ENCODE results near the gene ANAPC2. TPM values are rescaled to one million over a fixed set of nuclear protein-coding genes. Genes with fewer than 3 reads are reported as not detected.

The ANAPC2 gene
- total RNA-seq, 1 experiment from 2014 or later, result 16.8 TPM

DNA sequence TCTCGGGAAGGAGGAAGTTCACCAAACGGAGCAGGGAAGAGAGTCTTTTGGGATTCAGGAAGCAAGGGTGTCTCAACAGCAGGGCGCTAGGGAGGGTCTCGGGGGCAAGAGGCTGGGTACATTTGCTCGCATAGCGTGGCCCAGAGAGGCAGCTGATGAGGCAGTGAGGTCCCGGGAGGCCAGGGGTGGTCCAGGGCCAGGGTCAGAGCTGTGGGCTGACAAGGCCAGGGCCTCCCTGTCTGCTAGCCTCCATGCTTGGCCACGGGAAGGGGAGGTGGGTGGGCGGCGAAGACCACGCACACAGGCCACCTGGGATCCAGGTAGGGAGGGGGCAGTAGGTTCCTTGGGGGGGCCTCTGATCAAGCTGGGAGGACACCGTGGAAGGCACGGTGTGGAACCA is 23.2 kb upstream of the ANAPC2 start:
- Histone ChIP-seq H2AFZ (ENCODE audit: low read length) (no peak overlapping the region), H3K9me2 (replicated peaks; ENCODE audit: insufficient read depth, low read length) (no peaks in the 10 kb centered on the region), H3K36me3 (ENCODE audit: insufficient read depth, low read length) (peaks cover 6% of the 10 kb centered on the region; the same call in 1 of the 2 replicates), H3K4me3 (ENCODE audit: low read length) (no peak overlapping the region), H3K4me2 (ENCODE audit: low read depth, low read length, poor library complexity, severe bottlenecking) (no peak overlapping the region), H3K4me1 (ENCODE audit: low read length) (peaks cover 8% of the 10 kb centered on the region), H3K9me3 (ENCODE audit: low read length) (no peaks in the 10 kb centered on the region), H4K20me1 (ENCODE audit: insufficient read depth, low read depth, low read length) (no peaks in the 10 kb centered on the region), H3K79me2 (ENCODE audit: low read length) (peaks cover 13% of the 10 kb centered on the region), H3K27ac (ENCODE audit: low read length) (no peak overlapping the region), H3K9ac (ENCODE audit: low read length) (no peak overlapping the region), H3K27me3 (ENCODE audit: low read length) (no peaks in the 10 kb centered on the region)
- no peak for DNase-seq

DNA sequence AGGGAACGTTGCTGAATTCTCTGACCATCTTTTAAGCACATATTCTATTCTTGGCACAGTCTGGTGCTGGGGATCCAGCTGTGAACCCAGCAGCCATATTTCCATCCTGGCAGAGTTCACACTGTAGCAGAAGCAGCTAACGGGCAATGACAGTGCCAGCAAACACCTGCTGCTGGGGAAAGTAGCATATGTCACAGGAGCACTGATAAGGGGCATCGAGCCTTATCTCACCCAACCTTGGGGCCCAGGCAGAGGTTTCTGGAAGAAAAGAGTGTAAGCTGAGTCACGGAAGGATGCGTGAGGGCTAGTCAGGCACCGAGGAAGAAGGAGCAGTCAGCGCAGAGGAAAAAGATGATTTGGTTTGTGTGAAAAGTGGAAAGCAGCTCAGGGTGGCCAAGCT is 18.2 kb upstream of the ANAPC2 start:
- Histone ChIP-seq H3K27ac (ENCODE audit: low read length) (peak overlapping the region; percentile 62; the same call in 1 of the 2 replicates), H3K9ac (ENCODE audit: low read length) (peak overlapping the region; percentile 100), H3K79me2 (ENCODE audit: low read length) (peaks cover 56% of the 10 kb centered on the region), H3K4me3 (ENCODE audit: low read length) (peak overlapping the region; percentile 99), H2AFZ (ENCODE audit: low read length) (no peak overlapping the region), H3K9me3 (ENCODE audit: low read length) (no peaks in the 10 kb centered on the region), H4K20me1 (ENCODE audit: insufficient read depth, low read depth, low read length) (0 out of 2 replicates have a peak, but pooled peaks cover 5% of the 10 kb centered on the region), H3K36me3 (ENCODE audit: insufficient read depth, low read length) (peaks cover 6% of the 10 kb centered on the region; the same call in 1 of the 2 replicates), H3K4me1 (ENCODE audit: low read length) (peaks cover 43% of the 10 kb centered on the region), H3K9me2 (replicated peaks; ENCODE audit: insufficient read depth, low read length) (no peaks in the 10 kb centered on the region), H3K27me3 (ENCODE audit: low read length) (no peaks in the 10 kb centered on the region), H3K4me2 (ENCODE audit: low read depth, low read length, poor library complexity, severe bottlenecking) (peak overlapping the region; percentile 98)
- DNase-seq, result no peak

GRCh38 chr9:137205126-137206069 is 17.0 kb upstream of the ANAPC2 start, which contains the start of the genes NDOR1 and TMEM203:
Gene NDOR1, plus strand, starts transcription at chr9:137205700. Its CDS starts 78 bp downstream, at chr9:137205778.
Gene TMEM203, minus strand, starts transcription at chr9:137205648. Its CDS starts 234 bp downstream, at chr9:137205414.
- H3K27me3 ChIP-seq (ENCODE audit: low read length), result no peaks in the 10 kb centered on the region
- H3K27ac ChIP-seq (ENCODE audit: low read length), result peak within 1 kb of the TSS; percentile 62
- no peaks in the 10 kb centered on the region for H3K9me2 ChIP-seq (replicated peaks; ENCODE audit: insufficient read depth, low read length)
- 0 out of 2 replicates have a peak, but pooled peaks cover 5% of the 10 kb centered on the region for H4K20me1 ChIP-seq (ENCODE audit: insufficient read depth, low read depth, low read length)
- peak within 1 kb of the TSS; percentile 99 for H3K4me3 ChIP-seq (ENCODE audit: low read length)
- H2AFZ ChIP-seq (ENCODE audit: low read length), result no peak within 1 kb of the TSS
- peak within 1 kb of the TSS; percentile 100 for H3K9ac ChIP-seq (ENCODE audit: low read length)
- DNase-seq, result peak; percentile 97
- H3K79me2 ChIP-seq (ENCODE audit: low read length), result peaks cover 59% of the 10 kb centered on the region
- H3K36me3 ChIP-seq (ENCODE audit: insufficient read depth, low read length), result peaks cover 6% of the 10 kb centered on the region; the same call in 1 of the 2 replicates
- peak within 1 kb of the TSS; percentile 98 for H3K4me2 ChIP-seq (ENCODE audit: low read depth, low read length, poor library complexity, severe bottlenecking)
- peaks cover 49% of the 10 kb centered on the region for H3K4me1 ChIP-seq (ENCODE audit: low read length)
- H3K9me3 ChIP-seq (ENCODE audit: low read length), result no peaks in the 10 kb centered on the region

DNA sequence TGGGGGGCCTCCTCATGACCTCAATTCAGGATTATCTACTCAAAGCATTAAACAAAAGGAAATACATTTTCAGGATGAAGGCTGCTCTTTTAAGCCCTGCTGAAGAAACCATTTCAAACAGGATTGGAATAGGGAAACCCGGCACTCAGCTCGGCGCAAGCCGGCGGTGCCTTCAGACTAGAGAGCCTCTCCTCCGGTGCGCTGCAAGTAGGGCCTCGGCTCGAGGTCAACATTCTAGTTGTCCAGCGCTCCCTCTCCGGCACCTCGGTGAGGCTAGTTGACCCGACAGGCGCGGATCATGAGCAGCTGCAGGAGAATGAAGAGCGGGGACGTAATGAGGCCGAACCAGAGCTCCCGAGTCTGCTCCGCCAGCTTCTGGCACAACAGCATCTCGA is 16.4 kb upstream of the ANAPC2 start:
- peaks cover 51% of the 10 kb centered on the region for H3K4me1 ChIP-seq (ENCODE audit: low read length)
- H3K27ac ChIP-seq (ENCODE audit: low read length), result peak overlapping the region; percentile 62; the same call in 1 of the 2 replicates
- peaks cover 60% of the 10 kb centered on the region for H3K79me2 ChIP-seq (ENCODE audit: low read length)
- H3K9me2 ChIP-seq (replicated peaks; ENCODE audit: insufficient read depth, low read length), result no peaks in the 10 kb centered on the region
- H3K27me3 ChIP-seq (ENCODE audit: low read length), result no peaks in the 10 kb centered on the region
- no peak for DNase-seq
- H2AFZ ChIP-seq (ENCODE audit: low read length), result no peak overlapping the region
- peaks cover 6% of the 10 kb centered on the region; the same call in 1 of the 2 replicates for H3K36me3 ChIP-seq (ENCODE audit: insufficient read depth, low read length)
- H3K9me3 ChIP-seq (ENCODE audit: low read length), result no peaks in the 10 kb centered on the region
- H3K9ac ChIP-seq (ENCODE audit: low read length), result peak overlapping the region; percentile 100
- H3K4me2 ChIP-seq (ENCODE audit: low read depth, low read length, poor library complexity, severe bottlenecking), result peak overlapping the region; percentile 98
- peak overlapping the region; percentile 99 for H3K4me3 ChIP-seq (ENCODE audit: low read length)
- H4K20me1 ChIP-seq (ENCODE audit: insufficient read depth, low read depth, low read length), result 0 out of 2 replicates have a peak, but pooled peaks cover 5% of the 10 kb centered on the region

- Histone ChIP-seq H3K4me3 (ENCODE audit: low read length) (no peak overlapping the region), H3K9ac (ENCODE audit: low read length) (peak overlapping the region; percentile 43), H3K9me2 (replicated peaks; ENCODE audit: insufficient read depth, low read length) (no peaks in the 10 kb centered on the region), H3K9me3 (ENCODE audit: low read length) (no peaks in the 10 kb centered on the region), H3K27me3 (ENCODE audit: low read length) (no peaks in the 10 kb centered on the region), H3K27ac (ENCODE audit: low read length) (no peak overlapping the region), H3K36me3 (ENCODE audit: insufficient read depth, low read length) (peaks cover 6% of the 10 kb centered on the region; the same call in 1 of the 2 replicates), H3K4me2 (ENCODE audit: low read depth, low read length, poor library complexity, severe bottlenecking) (no peak overlapping the region), H2AFZ (ENCODE audit: low read length) (no peak overlapping the region), H4K20me1 (ENCODE audit: insufficient read depth, low read depth, low read length) (0 out of 2 replicates have a peak, but pooled peaks cover 5% of the 10 kb centered on the region), H3K4me1 (ENCODE audit: low read length) (peaks cover 68% of the 10 kb centered on the region), H3K79me2 (ENCODE audit: low read length) (peaks cover 78% of the 10 kb centered on the region)
- DNase-seq, result no peak
Observed at GRCh38 chr9:137202966-137203365, 14.6 kb upstream of the ANAPC2 start.

DNA sequence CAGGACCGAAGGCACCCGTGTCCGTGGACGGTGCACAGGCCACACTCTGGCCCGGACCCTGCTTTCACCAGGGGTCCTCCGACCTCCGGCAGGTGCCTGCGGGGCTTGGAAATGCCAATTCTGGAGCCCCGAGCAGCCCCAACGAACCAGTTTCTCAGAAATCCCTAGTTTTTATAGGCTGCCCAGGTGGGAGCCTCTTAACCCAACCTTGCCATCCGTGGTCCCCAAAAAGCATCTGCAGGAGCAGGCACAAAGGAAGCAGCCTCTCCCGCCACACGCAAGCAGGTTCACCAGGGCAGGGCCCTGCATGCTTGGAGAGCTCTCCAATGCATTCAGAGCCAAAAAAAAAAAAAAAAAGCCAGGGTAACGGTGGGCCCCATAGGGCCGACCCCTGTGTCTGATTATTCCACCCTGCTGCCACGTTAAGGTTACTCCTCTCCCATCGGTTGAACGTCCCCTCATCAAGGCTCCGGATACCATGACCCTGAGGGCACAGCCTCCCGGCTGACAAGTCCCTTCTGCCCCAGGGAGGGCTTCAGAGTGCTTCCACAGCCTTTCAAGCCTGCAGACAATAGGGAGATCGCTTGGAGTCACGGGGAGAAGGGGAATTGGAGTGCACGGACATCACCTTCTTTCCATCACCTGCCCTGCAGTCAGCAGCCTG is 13.0 kb upstream of the ANAPC2 start:
- Histone ChIP-seq H3K27ac (ENCODE audit: low read length) (peak overlapping the region; percentile 79), H3K9me2 (replicated peaks; ENCODE audit: insufficient read depth, low read length) (no peaks in the 10 kb centered on the region), H4K20me1 (ENCODE audit: insufficient read depth, low read depth, low read length) (0 out of 2 replicates have a peak, but pooled peaks cover 5% of the 10 kb centered on the region), H3K36me3 (ENCODE audit: insufficient read depth, low read length) (no peaks in the 10 kb centered on the region), H3K79me2 (ENCODE audit: low read length) (peaks cover 78% of the 10 kb centered on the region), H3K4me1 (ENCODE audit: low read length) (peaks cover 66% of the 10 kb centered on the region), H3K4me2 (ENCODE audit: low read depth, low read length, poor library complexity, severe bottlenecking) (peak overlapping the region; percentile 85), H3K9ac (ENCODE audit: low read length) (peak overlapping the region; percentile 93), H3K4me3 (ENCODE audit: low read length) (peak overlapping the region; percentile 94), H3K9me3 (ENCODE audit: low read length) (no peaks in the 10 kb centered on the region), H2AFZ (ENCODE audit: low read length) (no peak overlapping the region), H3K27me3 (ENCODE audit: low read length) (no peaks in the 10 kb centered on the region)
- DNase-seq, result peak; percentile 65

- peak within 1 kb of the TSS; percentile 94 for H3K4me3 ChIP-seq (ENCODE audit: low read length)
- peak within 1 kb of the TSS; percentile 87 for H3K4me2 ChIP-seq (ENCODE audit: low read depth, low read length, poor library complexity, severe bottlenecking)
- H2AFZ ChIP-seq (ENCODE audit: low read length), result no peak within 1 kb of the TSS
- no peaks in the 10 kb centered on the region for H3K27me3 ChIP-seq (ENCODE audit: low read length)
- H3K9ac ChIP-seq (ENCODE audit: low read length), result peak within 1 kb of the TSS; percentile 93
- peaks cover 73% of the 10 kb centered on the region for H3K79me2 ChIP-seq (ENCODE audit: low read length)
- H4K20me1 ChIP-seq (ENCODE audit: insufficient read depth, low read depth, low read length), result 0 out of 2 replicates have a peak, but pooled peaks cover 6% of the 10 kb centered on the region
- no peaks in the 10 kb centered on the region for H3K36me3 ChIP-seq (ENCODE audit: insufficient read depth, low read length)
- DNase-seq, result peak; percentile 100
- H3K9me2 ChIP-seq (replicated peaks; ENCODE audit: insufficient read depth, low read length), result no peaks in the 10 kb centered on the region
- no peaks in the 10 kb centered on the region for H3K9me3 ChIP-seq (ENCODE audit: low read length)
- H3K4me1 ChIP-seq (ENCODE audit: low read length), result peaks cover 64% of the 10 kb centered on the region
- peak within 1 kb of the TSS; percentile 79 for H3K27ac ChIP-seq (ENCODE audit: low read length)
Observed at GRCh38 chr9:137200311-137201204, 12.2 kb upstream of the ANAPC2 start, which contains the start of gene TPRN. Gene TPRN, minus strand, starts transcription at chr9:137200741. Its CDS starts 30 bp downstream, at chr9:137200711.

Measured in Karpas-422 (cell line).